NCI-H1105 treated with DMSO at 0.1 percent for 48 hours (cell line): ENCODE data around the gene TFF1.
A peak's percentile ranks its signal among the peaks of the same experiment; 100 is the strongest.

ENCODE experiments used
- DNase-seq: peaks from one replicate; lab custom pipeline; 2025; lab: John Stamatoyannopoulos, UW

TFF1 gene

DNA sequence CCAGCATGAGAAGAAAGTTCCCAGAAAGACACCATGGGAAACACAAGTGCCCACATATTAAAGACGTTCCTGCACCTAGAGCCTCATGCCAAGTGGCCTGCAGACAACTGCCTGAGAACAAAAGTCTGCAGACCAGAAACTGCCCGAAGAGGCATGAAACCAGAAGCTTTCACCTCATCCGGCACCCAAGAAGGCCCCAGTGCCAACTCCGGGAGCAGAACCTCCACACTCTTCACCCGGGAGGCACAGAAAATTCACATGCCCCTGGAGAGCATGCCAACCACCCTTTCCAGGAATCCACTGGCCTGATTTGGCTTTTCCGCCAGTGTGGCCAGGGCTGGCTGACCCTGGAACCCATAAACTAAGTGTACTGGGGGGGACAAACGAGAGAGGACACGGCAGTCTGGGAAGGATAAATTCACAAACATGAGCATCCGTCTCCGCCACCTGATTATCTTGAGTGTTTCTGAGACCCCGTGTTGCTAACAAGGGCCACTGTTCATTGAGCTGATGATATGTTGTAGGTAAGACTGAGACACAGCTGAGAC, 22.3 kb downstream of the TFF1 start:
- DNase-seq = no peak

DNA sequence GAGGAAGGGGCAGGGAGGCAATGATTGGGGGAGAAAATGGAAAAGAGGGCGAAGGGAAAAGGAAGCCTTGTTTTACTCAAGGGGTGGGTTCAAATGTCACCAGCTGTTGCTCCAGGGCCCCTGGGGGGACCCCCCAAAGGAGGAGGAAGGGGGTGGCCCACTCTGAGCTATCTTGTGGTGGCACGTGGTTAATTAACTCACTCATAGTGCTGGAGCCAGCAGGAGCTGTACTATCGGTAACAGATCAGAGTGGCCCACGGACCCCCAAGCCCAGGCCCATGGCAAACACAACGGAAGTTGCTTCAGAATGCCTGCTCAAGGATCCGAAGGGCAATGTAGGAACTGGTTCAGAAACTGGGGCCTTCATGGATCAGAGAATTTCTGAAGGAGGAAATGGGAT, 22.8 kb downstream of the TFF1 start:
- DNase-seq = no peak

DNA sequence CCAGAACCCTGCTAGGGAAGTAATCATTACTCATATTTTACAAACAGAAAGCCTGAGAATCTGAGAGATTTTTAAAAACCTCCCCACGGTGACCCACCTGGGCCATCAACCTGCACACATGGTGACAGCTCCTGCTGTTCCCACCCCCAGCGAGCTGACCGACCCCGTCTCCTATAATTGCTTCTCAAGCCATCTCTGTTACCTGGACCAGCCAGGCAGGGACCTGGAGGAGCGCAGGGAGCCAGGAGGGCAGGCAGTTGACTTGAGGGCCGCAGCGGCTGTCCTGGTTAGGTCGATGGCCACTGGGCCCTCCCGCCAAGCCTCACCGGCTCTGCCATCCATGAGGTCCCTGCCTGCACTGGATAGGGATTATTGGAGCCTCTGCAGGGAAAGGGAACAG, 23.2 kb downstream of the TFF1 start:
- DNase-seq = no peak

DNA sequence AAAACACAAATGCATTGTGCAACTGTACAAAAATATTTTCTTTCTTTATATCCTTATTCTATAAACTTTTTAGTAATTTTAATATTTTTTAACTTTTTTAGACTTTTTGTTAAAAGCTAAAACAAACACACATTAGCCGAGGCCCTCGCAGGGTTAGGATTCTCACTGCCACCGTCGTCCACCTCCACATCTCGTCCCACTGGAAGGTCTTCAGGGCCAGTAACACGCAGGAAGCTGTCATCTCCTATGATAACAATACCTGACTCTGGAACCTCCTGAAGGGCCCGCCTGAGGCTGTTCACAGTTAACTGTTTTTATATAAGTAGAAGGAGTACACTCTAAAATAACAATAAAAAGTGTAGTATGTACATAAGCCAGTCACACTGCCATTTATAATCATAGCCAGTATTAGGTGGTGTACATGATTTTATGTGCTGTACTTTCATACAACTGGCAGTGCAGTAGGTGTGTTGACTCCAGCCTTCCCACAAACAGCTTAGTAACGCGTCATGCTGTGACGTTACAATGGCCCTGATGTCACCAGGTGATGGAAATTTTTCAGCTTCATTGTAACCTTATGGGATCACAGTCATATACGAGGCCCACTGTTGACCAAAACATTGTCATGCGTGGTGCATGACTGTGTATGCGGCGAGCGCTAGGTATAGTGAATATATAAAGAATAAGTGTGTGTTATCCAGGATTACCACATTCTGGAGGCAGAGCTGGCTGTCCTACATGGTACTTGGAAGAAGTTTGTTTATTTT, 24.4 kb downstream of the TFF1 start:
- no peak for DNase-seq

DNA sequence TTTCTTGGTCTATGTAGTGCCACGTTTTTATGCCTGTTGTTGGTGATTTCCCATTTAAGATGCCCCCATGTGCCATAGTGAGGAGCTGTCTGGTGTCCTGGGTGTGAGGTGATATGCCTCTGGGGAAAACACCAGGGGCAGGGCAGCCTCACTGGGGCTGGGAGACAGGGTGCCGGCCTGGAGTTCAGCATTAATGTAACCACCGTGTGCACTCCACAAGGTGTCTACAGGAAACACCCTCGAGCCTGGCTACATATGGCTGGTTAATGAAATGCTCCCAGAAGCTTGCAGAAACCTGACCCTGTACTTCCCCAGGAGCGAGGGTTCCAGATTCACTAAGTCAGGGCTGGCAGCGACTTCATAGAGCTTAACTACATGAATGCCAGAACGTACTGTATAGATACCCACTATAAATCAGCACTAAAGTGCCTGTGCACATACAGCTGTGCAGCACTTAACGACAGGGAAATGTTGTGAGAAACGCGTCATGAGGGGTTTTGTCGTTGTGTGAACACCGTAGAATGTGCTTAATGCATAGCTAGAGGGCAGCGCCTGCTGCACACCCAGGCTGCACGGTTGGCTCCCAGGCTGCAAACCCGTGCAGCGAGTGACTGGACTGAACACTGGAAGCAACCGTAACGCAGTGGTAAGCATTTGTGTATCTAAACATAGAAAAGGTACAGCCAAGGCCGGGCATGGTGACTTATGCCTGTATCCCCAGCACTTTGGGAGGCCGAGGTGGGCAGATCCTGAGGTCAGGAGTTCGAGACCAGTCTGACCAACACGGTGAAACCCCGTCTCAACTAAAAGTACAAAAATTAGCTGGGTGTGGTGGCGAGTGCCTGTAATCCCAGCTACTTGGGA, 25.9 kb downstream of the TFF1 start:
- no peak for DNase-seq

DNA sequence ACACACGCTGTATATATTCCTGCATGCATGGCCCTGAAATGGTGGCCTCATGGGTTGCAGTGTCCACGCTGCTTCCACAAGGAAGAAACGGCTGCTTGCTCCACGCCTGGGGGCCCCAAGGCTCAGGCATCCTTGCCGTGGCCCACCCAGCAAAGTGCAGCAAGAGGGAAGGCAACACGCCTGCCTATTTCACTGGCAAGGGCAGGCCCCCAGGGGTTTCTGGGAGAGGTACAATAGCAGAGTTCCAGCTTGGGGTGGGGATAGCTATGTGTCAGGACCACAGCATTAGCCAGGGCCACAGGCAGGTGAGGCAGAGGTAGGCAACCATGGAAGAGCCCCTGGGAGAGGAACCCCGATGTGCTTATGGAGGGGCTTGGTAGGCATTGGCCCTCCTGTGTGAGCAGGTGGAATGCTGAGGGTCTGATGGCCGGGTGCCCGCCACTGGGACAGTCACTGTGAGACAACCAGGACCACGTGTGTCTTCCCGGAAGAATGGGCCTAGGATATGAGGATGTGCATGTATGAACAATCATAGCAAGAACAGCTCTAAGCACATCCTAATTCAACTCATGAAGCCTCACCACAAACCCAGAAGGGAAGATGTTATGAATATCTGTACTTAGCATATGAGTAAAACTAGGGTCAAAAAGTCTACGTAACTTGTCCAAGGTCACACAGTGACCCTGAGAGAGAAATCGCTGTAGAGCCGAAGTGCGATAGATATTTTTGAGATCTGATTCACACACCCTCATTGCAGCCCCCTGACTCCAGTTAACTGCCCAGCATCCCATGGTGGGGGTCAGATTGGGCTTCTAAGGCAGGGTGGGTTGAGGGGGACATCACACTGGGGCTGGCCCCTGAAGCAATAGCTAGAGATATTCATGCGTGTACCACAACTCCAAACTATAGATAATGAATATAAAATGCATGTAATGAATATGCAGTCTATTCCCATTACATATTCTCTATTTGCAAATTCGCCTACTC, 27.3 kb downstream of the TFF1 start:
- DNase-seq = no peak

DNA sequence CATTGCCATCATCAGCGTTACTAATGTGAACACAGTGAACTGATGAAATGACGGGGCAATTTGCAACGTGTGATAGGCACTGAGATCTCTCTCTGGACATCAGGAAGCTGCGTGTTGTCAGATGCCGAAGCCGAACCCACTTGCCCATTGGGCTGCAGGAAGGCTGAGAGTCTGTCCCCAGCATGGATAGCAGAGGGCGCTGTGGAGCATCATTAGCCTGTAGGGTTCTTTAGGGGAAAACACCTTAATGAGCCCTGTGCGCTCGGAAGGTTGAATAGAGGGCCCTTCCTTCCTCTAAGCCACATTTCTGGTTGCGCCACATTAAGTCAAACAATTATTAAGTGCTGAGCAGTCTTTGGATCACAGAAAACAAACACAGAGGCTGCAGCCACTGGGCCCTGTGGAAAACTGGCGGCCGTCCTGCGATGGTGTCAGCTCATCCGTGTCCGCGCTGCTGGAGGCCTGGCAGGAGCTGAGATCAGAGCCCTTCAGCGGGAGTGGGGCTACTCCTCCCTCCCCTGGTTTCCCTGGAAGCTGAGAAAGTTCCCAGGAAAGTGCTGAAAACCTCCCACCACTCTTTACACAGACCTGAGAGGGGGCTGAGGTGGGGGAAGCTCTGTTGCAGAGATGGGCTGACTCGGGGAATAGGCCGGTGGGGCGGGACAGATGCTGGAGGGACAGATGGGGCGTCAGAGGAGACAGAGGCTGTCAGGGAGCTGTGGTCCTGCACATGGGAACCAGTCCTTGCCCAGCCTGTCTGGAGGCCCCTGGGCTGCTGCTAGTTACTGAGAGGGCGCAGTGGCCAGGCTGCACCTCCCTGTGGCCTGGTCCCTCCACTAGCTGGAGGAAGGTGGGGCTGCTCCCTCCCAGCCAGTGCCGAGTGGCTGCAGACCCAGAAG, 28.3 kb downstream of the TFF1 start:
- peak; percentile 32 for DNase-seq

DNA sequence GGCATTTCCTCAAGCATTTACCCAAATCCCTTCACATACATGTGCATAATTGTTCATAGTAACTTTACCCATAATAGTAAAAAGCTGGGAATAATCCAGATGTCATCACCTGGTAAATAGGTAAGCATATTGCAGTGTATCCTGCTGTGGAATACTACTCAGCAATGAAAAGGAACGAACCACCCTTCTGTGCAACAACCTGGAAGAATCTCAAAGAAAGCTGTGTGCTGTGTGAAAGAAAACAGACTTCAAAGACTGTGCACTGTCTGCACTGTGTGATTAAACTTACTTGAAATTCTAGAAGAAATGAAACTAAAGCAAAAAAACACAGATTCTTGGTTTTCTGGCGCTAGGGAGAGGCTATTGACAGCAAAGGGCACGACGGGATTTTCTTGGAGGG, 29.1 kb downstream of the TFF1 start:
- no peak for DNase-seq

DNA sequence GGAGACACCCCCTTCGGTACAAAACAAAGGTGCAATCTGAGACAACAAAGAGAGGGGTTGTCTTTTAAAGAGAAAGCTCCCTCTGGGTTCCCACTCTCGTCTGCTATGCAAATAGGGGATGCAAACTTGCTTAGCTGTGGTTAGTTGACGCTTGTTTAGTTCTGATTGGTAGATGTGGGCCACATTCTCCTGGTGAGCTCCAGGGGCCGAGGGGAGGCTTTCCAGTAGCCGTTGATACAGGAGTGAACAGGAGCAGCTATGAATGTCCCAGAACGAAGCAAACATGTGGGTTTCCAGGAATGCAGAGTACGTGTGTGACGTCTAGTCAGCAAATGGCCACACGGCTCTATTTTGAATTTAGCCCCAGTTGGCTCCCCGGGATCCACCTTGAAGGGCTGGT, 30.3 kb downstream of the TFF1 start:
- DNase-seq = no peak

DNA sequence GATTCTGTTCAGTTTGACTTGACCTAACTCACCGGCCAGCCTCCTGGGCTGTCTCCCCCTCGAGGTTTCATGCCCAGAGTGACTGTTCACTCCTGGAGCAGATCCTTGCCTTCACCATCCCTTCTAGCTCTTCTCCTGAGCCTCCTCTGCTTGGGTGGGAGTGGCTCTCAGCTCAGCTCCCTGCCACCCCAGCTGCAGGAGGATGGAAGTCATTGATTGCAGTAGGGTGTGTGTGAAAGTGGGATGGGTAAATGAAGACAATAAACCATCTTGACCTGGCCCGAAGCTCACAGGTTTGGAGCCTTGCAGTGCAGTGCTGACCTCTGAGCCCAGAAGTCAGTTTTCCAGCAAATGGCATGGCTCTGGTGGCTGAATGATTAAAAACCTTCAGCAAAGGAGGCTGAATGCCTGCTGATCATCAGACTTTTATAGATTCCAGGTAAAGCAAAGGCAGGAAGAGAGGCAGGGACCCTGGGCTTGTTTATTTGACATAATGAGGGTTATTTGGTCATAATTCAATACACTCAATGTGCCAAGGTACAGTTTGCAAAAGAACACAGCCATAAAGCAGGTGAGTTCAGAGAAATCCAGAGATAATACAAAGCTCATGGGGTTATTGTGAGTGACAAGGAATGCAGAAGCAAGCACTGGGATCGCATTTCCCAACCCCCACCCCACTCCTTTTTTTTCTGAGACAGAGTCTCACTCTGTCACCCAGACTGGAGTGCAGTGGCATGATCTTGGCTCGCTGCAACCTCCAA, 33.6 kb downstream of the TFF1 start:
- no peak for DNase-seq

DNA sequence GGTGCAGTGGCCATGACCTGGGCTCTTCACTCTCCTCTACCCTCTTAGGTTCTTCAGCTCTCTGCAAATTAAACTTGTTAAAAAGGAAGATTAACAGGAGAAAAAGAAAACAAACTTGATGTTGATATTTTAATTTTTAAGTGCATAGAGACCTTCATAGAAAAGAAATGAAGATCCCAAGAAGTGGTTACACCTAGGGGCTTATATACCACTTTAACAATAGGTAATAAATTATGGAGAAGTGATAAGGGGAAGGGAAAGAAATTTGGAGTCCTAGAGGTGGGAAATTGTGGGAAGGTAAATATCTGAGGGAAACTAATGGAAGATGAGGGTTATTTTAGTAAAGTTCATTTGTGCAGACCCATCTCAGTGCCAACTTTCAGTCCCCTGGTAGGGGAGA, 34.7 kb downstream of the TFF1 start:
- DNase-seq = no peak

DNA sequence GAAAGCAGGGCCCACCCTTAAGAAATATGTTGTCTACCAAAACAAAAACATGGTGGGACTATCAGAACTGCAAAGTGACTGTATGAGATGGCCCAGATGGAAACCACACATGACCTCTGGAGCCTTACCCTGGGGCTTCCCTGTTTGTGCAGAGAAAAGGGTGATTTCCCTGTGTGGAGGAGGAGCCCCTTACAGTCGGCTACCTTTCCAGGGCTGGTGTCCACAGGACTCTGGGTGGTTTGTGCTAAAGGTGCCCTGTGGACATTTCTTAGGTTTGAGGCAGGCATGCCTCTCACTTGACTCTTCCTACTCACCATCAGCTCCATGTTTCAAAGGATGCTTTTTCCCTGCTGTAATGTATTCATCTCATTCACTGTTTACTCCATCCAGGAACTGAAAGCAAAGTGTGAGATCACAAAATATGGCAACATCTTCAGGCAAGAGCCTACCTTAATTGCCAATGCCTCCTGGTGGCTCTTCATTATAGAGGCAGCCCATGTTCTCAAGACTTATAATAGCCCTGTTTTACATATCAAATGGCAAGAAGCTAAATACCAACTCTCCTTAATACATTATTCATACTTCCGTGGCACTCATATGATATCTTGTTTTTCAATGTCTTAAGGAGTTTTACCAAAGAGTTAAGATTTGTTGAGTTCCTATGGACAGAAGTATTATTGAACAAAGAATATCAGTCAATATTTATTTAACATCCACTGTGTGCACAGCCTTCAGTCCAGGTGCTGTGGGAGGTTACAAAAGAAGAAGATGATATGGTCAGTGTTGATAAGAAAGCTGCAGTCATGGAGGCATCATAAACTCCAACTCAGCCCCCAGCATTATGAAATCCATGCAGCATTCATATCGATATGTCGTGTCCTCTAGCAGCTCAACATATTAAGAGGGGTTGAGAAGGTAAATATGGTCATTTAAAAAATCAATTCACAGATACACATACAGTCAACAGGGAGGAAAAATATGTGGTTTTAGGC, 35.7 kb downstream of the TFF1 start:
- DNase-seq = no peak

DNA sequence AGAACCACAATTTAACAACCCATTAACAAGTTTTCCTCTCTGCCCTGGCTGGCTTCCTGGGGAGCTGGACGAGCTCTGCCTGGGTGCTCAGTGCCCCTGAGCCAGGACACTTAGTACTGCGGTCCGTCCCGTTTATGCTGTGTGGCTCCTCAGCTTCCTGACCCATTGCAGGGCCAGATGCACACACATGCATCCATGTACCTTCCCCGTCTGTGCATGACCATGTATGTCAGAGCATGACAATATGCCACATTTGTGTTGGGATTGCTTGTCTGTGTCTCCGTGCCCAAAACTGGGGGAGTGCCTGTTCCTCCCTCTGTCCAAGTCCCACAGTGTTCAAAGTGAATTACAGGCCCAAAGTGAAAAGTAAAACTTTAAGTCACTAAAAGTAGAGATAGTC, 41.4 kb downstream of the TFF1 start:
- no peak for DNase-seq

DNA sequence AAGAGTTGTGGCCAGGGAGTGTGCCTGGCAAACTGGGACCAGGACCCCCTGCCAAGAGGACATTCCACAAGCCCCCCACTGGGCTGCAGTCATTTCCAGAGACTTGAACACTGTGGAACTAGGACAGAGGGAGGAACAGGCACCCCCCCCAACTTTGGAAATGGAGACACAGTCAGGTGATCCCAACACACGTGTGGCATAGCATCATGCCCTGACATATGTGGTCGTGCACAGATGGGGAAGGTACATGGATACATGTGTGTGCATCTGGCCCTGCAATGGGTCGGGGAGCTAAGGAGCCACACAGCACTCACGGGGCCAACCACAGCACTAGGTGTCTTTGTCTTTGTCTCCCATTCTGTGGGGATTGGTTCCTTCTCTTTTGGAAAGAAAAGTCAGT, 44.5 kb downstream of the TFF1 start:
- DNase-seq = no peak

DNA sequence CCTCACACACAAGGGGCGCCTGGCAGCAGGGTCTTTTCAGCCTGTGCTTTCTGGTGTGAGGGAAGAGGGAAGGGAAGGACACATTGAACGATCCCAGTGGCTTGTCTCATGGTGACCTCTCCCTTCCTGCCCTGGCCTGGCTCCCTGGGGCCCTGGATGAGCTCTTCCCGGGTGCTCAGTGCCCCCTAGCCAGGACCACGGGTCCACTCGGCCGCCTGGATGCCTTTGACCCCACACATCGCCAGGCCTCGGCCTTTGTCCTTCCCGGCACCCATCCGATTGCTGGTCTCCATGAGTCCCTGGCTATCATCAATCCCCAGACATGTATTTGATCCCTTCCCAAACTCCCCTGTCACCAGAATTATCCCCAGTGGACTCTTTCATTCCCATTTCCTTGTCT, 45.1 kb downstream of the TFF1 start:
- DNase-seq = no peak

DNA sequence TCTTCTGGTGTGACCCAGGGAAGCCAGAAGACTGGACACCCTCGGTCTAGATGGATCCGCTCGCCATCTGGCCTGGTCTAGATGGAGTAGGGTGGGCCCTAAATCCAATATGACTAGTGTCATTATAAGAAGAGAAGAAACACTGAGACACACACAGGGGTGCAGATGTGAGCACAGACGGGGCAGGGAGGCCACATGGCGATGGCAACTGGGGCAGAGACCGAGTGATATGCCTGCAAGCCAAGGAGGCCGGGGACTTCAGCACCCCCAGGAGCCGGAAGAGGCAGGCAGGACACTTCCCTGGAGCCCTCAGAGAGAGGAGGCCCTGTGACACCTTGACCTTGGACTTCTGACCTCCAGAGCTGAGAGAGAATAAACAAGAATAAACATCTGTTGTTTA, 45.5 kb downstream of the TFF1 start:
- DNase-seq = no peak

DNA sequence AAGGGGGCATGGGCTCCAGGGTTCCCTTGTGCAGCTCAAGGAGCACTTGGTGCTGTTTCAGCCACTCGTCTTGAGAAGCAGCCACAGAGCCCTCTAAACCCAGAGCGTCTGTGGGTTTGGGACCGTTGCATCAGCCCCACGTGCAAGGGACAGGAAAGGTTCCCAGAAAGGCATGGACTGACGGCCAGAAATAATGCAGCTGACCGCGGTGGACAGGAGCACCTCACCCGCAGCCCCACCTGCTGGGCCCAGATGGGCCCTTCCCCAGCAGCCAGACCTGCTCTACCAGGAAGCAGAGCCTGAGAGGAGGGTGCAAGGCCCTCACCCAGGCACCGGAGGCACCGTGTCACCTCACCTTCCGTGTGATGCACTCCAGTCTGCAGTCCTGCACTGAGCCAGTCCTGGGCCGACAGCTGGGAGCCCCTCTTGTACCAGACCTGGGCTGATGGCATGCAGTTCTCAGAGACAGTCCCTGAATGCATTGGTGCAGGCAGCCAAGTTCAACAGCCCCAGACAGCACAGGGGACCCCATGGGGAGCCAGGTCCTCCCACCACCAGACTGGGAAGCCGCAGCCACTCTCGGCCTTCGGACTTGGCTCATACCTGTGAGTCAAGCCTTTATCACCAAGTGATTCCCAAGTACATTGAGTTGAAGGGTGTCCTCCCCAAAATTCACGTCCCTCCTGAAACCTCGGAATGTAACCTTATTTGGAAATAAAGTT, 46.3 kb downstream of the TFF1 start:
- DNase-seq = no peak

DNA sequence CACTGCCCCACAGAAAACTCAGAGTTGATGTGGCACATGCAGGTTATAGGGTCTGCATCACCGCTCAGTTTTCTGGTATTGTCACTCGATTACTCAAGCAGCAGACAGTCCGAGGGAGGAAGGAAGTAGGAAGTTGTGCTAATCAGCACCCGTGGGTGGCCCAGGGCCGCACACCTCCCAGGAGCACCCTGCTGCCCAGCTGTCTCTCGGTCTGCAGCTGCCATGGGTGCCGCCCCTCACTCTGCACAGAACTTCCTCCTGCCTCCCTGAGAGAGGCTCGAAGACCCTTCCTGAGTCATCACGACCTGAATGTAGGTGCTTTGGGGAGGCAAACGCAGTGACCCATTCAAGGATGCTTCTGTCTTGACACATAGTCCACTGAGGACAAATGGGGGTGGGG, 47.0 kb downstream of the TFF1 start:
- DNase-seq = no peak
